Testis (tissue), 2 donors: ENCODE data around the gene VPS16.

Experiments used
- POLR2A ChIP-seq: fragments of 450-650 bp; IDR thresholded peaks from one replicate; pipeline ENCODE4 v1.6.1; 2017; ENCODE audit warnings: antibody characterized with exemption, mild to moderate bottlenecking, moderate library complexity
- TF ChIP-seq, protein P1 (sequence below), 3 experiments: fragments of 450-650 bp in 2 of 3; fragments of 200-600 bp in 1 of 3; sonication (generic) in 1 of 3; IDR thresholded peaks; one replicate each; pipeline ENCODE4 v1.5.1; 2016 to 2019; ENCODE audit warnings: antibody characterized with exemption in 3 of 3, mild to moderate bottlenecking in 2 of 3, moderate library complexity in 1 of 3

- TF ChIP-seq POLR2A = no peak
- TF ChIP-seq, protein P1, sequence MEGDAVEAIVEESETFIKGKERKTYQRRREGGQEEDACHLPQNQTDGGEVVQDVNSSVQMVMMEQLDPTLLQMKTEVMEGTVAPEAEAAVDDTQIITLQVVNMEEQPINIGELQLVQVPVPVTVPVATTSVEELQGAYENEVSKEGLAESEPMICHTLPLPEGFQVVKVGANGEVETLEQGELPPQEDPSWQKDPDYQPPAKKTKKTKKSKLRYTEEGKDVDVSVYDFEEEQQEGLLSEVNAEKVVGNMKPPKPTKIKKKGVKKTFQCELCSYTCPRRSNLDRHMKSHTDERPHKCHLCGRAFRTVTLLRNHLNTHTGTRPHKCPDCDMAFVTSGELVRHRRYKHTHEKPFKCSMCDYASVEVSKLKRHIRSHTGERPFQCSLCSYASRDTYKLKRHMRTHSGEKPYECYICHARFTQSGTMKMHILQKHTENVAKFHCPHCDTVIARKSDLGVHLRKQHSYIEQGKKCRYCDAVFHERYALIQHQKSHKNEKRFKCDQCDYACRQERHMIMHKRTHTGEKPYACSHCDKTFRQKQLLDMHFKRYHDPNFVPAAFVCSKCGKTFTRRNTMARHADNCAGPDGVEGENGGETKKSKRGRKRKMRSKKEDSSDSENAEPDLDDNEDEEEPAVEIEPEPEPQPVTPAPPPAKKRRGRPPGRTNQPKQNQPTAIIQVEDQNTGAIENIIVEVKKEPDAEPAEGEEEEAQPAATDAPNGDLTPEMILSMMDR (IDR thresholded peaks at IDR 0.05) = no peak
These were observed 41.7 kb upstream of the VPS16 start for GRCh38 chr20:2798814-2799213.
